ENCODE measurements around the gene GRK3. TPM values are rescaled to one million over a fixed set of nuclear protein-coding genes. Genes with fewer than 3 reads are reported as not detected.

The GRK3 gene
- total RNA-seq, 6 experiments from 2014 or later: 1.1 to 4.9 (median 3.6) TPM

DNA sequence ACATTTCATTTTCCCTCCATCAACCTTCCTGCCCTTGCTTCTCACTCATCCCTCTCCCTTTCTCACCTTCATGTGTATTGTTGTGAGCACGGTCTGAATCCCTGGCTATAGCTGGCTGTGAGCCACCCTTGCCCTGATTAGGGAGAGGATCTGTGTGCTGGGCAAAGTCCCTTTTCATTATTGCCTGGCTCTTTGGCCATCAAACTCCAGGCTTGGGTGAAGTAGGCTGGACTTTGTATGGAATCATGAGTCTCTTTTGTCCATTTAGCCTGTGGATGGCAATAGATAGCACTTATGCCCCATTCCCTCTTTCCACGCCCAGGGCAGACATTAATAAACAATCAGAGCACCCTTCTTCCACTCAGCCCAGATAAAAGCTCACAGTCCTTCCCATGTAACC, 184.2 kb downstream of the GRK3 start:
- intact Hi-C loops (cut with DNase I): no loop called here
- WGBS (ENCODE audit: insufficient coverage, low coverage, low lambda C conversion rate, missing lambda C conversion rate): 14% methylated on average over 2 of the region's 2 CpGs
- Histone ChIP-seq H3K9me3 (no peaks in the 10 kb centered on the region), H3K36me3 (no peaks in the 10 kb centered on the region), H3K27ac (no peak overlapping the region), H3K27me3 (no peaks in the 10 kb centered on the region), H3K4me3 (no peak overlapping the region), H3K4me1 (no peaks in the 10 kb centered on the region)
- no peak for TF ChIP-seq POLR2A (IDR thresholded peaks at IDR 0.05)
- TF ChIP-seq, protein P1, sequence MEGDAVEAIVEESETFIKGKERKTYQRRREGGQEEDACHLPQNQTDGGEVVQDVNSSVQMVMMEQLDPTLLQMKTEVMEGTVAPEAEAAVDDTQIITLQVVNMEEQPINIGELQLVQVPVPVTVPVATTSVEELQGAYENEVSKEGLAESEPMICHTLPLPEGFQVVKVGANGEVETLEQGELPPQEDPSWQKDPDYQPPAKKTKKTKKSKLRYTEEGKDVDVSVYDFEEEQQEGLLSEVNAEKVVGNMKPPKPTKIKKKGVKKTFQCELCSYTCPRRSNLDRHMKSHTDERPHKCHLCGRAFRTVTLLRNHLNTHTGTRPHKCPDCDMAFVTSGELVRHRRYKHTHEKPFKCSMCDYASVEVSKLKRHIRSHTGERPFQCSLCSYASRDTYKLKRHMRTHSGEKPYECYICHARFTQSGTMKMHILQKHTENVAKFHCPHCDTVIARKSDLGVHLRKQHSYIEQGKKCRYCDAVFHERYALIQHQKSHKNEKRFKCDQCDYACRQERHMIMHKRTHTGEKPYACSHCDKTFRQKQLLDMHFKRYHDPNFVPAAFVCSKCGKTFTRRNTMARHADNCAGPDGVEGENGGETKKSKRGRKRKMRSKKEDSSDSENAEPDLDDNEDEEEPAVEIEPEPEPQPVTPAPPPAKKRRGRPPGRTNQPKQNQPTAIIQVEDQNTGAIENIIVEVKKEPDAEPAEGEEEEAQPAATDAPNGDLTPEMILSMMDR (IDR thresholded peaks at IDR 0.05): no peak
- DNase-seq: peak; percentile 59 to 74 (median 59)
- ATAC-seq: peak; percentile 64 to 88 (median 82)

DNA sequence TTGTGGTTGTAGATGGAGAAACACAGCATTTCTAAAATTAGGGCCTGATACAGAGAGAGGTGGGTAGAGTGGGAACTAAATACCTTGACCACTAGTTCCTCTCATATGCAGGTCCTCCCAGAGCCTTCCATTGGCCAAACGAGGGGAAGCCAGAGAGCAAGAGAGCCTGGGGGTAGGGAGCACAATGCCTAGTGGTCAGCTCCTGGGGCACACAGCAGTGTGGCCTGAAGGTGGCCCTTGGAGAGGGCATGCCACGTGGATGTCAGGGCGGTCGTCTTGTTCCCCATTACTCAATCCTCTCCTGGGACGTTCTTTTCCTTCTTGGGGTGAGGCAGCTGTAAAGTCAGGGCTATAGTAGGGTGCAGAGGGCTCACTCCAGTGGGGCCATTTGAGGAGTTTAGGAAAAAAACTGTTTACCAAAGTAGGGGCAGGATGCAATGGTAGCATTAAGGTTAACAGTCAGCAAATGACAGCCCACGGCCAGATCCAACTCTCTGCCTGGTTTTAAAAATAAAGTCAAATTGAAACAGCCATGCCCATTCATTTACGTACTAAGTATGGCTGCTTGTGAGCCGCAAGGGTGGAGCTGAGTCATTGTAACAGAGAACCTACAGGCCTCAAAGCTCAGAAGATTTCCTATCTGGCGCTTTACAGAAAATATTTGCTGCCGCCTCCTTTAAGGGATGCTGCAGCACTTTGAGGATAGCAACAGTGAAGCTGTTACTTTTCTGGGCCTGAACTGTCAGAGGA, 185.1 kb downstream of the GRK3 start:
- no peak overlapping the region for H3K4me3 ChIP-seq
- no peaks in the 10 kb centered on the region for H3K9me3 ChIP-seq
- no peak for ATAC-seq
- intact Hi-C loops (cut with DNase I): no loop called here
- no peaks in the 10 kb centered on the region for H3K4me1 ChIP-seq
- WGBS (ENCODE audit: insufficient coverage, low coverage, low lambda C conversion rate, missing lambda C conversion rate): 52% methylated on average over 6 of the region's 10 CpGs
- DNase-seq: no peak
- no peaks in the 10 kb centered on the region for H3K36me3 ChIP-seq
- TF ChIP-seq POLR2A (IDR thresholded peaks at IDR 0.05): no peak
- TF ChIP-seq, protein P1 (IDR thresholded peaks at IDR 0.05): no peak
- no peak overlapping the region for H3K27ac ChIP-seq
- no peaks in the 10 kb centered on the region for H3K27me3 ChIP-seq

DNA sequence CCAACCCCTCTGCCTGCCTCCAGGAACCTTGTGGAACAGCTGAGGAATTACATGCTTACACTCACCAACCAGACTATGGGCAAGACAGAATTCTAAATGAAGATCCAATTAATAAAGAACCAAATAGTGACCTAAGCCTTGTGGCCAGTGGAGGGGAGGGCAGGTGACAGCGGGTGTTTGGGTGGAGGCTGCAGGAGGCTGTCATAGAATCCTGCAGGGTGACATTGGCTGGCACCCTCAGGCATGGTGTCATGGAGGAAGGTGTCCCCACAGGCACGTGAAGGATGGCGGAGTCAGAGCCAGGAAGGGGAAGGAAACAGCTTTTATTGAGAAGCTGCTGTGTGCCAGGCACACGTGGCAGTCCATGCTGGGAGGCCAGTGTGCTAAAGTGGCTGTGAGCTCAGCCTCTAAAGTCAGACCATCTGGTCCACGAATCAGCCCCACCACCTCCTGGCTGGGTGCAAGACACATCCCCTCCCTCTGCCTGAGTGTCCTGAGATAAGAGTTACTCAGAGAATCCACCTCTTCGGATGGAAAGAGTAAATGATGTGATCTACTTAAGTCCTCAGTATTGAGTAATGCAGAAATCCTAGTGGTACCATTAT, 186.2 kb downstream of the GRK3 start:
- TF ChIP-seq, protein P1 (IDR thresholded peaks at IDR 0.05): no peak
- TF ChIP-seq POLR2A (IDR thresholded peaks at IDR 0.05): no peak
- H3K4me3 ChIP-seq: no peak overlapping the region
- DNase-seq (no peak), ATAC-seq (no peak)
- H3K4me1 ChIP-seq: no peaks in the 10 kb centered on the region
- intact Hi-C loops (cut with DNase I): no loop called here
- no peaks in the 10 kb centered on the region for H3K36me3 ChIP-seq
- H3K9me3 ChIP-seq: no peaks in the 10 kb centered on the region
- H3K27me3 ChIP-seq: no peaks in the 10 kb centered on the region
- no peak overlapping the region for H3K27ac ChIP-seq
- WGBS (ENCODE audit: insufficient coverage, low coverage, low lambda C conversion rate, missing lambda C conversion rate): 57% methylated on average over 6 of the region's 6 CpGs

GRCh38 chr22:25751174-25751581, 186.7 kb downstream of the GRK3 start:
- intact Hi-C loops (cut with DNase I): no loop called here
- no peaks in the 10 kb centered on the region for H3K4me1 ChIP-seq
- no peaks in the 10 kb centered on the region for H3K9me3 ChIP-seq
- ATAC-seq (no peak), DNase-seq (no peak)
- H3K27ac ChIP-seq: no peak overlapping the region
- 56% methylated on average over 2 of the region's 4 CpGs for WGBS (ENCODE audit: insufficient coverage, low coverage, low lambda C conversion rate, missing lambda C conversion rate)
- H3K36me3 ChIP-seq: no peaks in the 10 kb centered on the region
- no peaks in the 10 kb centered on the region for H3K27me3 ChIP-seq
- TF ChIP-seq POLR2A (IDR thresholded peaks at IDR 0.05): no peak
- TF ChIP-seq, protein P1 (IDR thresholded peaks at IDR 0.05): no peak
- H3K4me3 ChIP-seq: no peak overlapping the region
